ENCODE results near the gene SF3B3.
"Not testable (repeated sequence)": the region's sequence is repeated elsewhere in the genome, so short reads cannot be mapped to it uniquely, and the experiment has no call there.

SF3B3 gene

DNA sequence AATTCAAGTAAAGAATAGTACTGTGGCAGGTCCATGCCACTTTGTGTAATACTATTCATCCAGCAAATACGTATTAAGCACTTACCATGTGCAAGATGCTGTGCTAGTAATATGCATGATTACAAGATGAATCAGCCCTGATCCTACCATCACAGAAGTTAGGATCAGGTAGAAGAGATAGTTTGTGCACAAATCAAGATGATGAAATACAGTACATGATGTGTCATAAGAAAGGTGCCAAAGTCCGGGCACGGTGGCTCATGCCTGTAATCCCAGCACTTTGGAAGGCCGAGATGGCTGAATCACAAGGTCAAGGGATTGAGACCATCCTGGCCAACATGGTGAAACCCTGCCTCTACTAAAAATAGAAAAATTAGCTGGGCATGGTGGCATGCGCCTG lies 11.2 kb upstream of the SF3B3 start:
- DNase-seq: no peak

DNA sequence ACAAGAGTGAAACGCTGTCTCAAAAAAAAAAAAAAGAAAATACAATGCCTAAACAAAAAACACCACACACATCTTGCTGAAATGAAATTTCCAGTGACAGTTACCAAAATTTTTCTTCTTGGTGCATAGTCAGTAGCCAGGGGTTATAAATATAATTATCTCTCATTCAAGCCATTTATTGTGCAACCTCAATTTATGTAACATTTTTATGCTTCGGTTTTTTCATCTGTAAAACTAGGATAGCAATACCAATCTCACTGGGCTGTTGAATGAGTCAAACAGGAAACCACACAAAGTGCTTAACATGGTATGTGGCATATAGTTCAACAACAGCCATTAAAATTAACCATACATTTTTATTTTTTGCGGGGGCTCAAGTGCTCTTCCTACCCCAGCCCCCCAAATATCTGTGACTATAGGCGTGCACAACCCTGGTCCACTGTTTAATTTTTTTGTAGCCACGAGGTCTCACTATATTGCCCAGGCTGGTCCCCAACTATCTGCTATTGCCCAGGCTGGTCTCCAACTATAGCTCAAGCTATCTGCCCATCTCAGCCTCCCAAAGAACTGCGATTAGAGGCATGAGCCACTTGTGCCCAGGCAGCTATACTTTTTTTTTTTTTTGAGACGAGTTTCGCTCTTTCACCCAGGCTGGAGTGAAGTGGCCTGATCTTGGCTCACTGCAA lies 2.9 kb upstream of the SF3B3 start:
- DNase-seq: peak; percentile 59 to 73

DNA sequence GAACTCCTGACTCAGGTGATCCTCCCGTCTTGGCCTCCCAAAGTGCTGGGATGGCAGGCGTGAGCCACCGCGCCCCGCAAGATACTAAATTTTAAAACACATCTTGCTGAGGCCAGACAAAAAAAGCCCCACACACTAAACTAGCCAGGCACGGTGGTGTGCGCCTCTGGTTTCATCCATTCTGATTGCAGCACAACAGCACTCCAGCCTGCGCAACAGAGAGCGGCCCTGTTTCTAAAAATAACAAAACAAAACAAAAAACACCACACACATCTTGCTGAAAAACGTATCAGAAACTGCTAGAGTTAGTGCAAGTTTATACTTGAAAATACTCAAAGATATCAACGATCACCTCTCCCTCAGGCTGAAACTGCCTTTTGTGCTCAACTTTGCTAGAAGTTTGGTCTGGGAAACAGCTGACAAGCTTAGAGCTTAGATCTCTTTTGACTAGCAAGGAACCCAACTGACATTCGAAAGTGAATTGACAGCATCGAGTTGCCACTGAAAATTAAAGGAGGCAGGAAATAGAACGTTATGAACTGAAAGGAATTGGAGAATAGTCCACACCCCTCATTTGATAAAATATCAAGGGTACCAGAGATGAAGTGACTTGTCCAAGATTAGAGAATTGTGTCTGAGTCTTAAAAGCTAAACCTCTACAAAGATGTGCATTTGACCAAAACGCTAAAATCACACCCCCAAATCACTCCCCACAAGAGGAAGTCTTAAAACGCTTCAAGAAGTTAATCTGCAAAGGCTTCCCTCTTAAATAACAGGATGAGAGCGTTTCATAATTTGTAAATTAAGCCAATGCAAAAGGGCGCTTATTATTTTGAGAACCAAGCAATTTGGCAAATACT lies 1.2 kb upstream of the SF3B3 start:
- peak in 1 of 2 experiments; percentile 45 for DNase-seq

DNA sequence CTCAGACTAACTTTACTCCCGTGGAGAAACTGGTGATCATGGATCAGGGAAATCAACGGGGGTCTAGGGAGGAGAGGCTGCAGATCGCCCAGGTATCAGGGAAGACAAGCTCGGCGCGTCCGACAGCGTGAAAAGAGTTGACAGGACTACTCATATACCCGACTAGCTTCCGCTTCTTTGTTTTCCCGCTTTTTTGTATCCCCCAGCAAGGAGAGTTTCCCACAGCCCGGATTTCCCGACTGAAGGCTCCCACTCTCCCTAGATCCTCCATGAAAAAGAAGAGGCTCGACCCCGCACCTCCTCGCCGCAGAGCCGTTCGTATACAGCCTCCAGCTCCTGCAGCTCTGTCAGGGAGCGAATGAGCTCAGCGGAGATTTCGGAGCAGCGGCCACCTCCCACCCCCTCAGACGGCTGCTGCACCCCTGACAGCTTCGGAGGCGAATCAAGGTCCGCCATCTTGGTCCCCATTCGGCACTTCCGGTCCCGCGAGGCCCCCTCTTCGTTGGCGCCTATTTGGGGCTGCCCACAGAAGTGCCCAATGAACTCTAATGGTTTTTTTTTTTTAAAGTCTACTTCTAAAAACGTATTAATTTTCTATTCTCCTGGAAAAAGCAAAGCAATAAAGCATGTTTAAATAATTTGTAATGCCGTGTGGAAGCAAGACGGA lies 407 bp upstream of the SF3B3 start, which contains the start of gene COG4:
Gene COG4, minus strand, starts transcription at position 479 of the 667 bp plus-strand sequence. Its CDS starts 11 bp downstream, at position 468.
- peak; percentile 80 to 86 for DNase-seq

DNA sequence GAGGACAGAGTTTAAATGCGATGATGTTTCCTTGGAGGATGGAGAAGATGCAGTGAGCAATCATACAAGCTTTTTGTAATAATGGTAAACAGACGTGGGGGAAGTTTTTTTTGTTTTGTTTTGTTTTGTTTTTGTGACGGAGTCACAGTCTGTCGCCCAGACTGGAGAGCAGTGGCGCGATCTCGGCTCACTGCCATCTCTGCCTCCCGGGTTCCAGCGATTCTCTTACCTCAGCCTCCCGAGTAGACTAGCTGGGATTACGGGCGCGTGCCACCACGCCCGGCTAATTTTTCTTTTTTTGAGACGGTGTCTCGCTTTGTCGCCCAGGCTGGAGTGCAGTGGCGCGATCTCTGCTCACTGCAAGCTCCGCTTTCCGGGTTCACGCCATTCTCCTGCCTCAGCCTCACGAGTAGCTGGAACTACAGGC lies 796 bp downstream of the SF3B3 start:
- not testable (repeated sequence) for DNase-seq

DNA sequence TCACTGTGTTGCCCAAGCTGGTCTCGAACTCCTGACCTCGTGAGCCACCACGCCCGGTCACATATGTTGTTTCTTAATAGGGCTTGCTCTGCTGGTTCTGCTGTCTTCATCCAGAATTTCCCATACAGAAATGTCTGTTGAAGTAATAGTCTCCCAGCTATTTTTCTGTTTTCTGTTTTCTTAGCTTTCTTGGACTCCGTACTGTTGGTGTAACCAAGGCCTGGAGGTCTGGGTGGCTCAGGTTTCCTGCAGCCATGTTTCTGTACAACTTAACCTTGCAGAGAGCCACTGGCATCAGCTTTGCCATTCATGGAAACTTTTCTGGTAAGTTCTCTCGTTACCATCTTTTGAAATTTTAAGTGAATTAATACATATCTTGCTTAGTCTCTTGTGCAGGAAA lies 2.8 kb downstream of the SF3B3 start:
- DNase-seq: no peak

DNA sequence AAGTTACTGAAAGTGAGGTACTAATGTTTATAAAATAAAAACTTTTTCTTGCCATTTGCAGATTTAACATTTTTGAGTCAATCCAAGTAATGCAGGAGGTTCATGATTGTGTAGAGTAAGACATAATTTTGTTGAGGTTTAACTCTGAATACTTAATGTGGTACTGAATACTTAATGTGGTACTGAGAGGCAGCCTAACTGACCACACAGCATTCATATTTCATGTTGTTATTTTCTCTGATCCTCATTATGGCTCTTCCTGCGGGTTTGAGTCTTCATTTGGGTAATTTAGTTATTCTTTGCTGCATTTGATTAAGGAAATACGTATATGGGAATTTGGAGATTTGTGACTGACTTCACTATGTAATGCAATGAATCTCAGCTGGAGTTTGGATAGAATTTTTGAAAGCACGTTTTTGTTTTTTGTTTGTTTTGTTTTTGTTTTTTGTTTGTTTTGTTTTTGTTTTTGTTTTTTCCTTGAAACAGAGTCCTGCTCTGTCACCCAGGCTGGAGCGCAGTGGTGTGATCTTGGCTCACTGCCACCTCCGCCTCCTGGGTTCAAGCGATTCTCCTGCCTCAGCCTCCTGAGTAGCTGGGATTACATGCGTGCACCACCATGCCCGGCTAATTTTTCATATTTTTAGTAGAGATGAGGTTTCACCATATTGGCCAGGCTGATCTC lies 3.8 kb downstream of the SF3B3 start:
- DNase-seq: no peak

DNA sequence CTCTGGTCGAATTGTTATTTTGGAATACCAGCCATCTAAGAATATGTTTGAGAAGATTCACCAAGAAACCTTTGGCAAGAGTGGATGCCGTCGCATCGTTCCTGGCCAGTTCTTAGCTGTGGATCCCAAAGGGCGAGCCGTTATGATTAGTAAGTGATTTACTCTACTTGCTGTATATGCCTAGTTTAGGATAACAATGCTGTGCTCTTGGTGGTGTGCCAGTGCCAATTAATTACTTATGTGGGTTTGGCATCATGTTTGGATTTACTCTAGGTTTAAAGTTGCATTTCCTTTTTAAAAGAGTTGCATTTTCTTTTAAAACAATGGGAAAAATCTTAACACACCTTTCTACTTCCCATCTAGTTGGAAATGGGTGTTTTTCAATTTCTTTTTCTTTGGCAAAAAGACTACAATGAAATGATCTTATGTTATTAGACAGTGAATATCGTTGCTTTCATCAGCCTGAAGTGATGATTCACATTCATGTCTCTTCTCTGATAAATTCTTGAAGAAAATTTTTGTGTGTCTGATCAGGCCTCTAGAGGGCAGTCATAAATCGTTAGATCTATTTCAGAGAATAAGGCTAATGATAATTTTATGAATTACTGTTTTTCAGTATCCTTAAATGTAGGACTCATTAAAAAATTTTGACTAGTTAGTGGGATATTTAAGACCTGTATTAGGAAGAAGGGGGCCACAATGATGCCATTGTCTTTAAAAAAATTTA lies 5.6 kb downstream of the SF3B3 start:
- peak; percentile 61 to 67 for DNase-seq

DNA sequence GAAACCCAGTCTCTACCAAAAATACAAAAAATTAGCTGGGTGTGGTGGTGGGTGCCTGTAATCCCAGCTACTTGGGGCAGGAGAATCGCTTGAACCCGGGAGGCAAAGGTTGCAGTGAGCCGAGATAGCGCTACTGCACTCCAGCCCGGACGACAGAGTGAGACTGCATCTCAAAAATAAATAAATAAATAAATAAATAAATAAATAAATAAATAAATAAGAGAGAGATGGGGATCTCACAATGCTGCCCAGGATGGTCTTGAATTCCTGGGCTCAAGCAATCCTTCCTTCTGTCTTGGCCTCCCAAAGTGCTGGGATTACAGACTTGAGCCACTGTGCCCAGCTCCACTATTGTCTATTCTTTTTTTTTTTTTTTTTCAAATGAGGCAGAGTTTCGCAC lies 6.3 kb downstream of the SF3B3 start:
- not testable (repeated sequence) for DNase-seq

DNA sequence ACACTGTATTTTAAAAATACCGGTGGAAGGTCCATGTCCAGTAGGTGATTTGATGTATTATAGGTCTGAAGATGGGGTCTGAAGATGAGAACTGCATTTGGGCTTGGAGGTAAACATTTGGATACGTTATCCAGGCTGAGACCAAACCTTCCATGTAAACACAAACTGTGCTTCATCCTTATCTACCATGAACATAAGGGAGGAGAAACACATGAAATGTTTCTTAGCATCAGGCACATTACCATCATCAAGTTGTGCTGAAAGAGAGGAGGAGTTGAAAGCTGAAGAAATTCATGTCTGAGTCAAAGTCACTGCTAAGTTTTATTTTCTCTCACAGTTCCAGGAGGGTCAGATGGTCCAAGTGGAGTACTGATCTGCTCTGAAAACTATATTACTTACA lies 11.4 kb downstream of the SF3B3 start:
- no peak for DNase-seq

DNA sequence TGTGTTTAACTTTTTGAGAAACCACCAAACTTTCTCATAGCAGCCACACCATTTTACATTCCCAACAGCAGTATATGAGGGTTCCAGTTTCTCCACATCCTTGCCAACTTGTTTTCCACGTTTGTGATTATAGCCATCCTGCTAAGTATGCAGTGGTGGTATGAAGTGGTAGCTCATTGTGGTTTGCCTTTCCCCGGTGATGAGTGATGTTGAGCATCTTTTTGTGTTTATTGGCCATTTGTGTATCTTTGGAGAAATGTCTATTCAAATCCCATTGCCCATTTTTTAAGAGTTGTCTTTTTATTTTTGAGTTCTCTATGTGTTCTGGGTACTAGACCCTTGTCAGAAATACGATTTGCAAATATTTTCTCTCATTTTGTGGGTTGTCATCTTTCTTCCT lies 17.4 kb downstream of the SF3B3 start:
- DNase-seq: no peak

DNA sequence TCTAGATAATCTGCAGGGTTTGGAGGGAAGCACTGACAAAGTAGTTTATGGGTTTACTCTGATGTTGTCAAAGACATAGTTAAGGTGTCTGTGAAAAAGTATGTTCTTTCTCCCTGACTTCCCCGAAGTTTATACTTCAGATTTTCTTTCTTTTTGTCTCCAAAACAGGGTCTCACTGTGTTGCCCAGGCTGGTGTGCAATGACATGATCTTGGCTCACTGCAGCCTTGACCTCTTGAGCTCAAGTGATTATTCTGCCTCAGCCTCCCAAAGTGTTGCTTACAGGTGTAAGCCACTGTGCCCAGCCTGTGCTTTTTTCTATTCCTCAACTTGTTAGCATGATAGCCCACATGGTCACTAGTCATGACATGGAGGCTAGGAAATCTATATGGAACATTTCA lies 20.9 kb downstream of the SF3B3 start:
- no peak for DNase-seq

DNA sequence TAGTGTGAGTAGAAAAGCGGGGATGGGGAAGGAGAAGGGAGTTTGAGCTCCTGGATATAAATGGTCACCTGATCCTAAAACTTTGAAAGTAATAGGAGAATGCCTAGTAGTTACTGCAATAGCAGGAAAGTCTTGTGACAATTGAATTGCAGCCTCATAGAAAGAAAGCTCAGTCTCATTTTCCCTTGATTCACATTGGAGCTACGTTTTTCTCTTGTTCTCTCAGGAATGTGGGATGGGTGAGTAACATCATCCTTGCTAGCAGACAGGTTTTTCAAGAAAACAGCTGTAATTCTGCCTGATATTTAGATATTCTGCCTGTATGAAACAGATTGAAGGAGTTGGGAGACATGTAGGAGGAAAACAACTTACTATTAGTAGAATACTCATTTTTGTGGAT lies 25.3 kb downstream of the SF3B3 start:
- DNase-seq: no peak

DNA sequence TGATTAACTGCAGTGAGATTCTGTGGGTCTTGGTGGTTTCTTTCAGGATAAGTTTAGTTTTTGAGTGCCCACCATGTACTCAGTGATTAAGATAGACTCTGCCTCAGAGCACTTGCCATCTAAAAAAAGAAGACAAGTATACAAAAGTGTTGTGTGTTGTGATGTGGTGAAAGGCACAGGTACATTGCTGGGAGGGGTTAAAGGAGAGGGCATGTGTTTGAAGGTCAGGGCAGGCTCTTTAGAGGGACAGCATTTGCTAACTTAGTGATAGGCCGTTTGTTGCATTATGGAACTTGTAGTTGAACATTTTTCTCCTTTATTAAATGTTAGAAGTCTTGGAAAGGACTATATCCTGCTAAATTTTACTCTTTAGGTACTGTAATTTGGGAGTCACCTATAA lies 26.5 kb downstream of the SF3B3 start:
- DNase-seq: no peak

DNA sequence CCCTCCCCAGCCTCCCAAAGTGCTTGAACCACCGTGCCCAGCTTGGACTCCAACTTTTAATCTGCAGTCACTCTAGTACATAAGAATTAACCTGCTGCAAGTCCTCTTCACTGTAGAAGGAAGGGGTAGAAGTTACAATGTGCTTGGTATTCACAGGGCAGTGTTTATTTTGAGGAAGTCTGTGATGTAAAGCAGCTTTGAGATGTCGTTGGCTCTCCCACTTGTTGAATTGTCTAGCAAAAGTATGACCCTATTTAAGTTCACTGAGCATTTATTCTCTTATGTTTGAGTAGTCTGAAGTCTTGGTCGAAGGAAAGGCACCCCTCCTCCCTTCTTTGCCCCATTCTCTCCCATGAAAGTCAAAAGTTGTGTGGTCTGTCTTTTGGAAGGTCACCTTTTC lies 28.2 kb downstream of the SF3B3 start:
- peak in 1 of 2 experiments; percentile 14 for DNase-seq

DNA sequence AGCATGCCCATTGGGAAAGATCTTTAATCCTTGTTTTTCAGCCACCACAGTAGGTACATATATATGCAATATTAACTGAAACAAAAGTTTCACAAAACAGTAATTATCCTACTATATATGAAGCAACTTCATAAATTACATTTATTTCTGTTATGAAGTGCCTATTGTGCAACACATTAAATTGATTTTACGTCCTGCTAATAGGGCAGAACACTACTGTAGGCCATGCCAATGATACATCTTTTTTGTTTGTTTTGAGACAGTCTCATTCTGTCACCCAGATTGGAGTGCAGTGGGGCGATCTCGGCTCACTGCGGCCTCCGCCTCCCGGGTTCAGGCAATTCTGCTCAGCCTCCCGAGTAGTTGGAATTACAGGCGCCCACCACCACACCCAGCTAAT lies 29.1 kb downstream of the SF3B3 start:
- no peak for DNase-seq

DNA sequence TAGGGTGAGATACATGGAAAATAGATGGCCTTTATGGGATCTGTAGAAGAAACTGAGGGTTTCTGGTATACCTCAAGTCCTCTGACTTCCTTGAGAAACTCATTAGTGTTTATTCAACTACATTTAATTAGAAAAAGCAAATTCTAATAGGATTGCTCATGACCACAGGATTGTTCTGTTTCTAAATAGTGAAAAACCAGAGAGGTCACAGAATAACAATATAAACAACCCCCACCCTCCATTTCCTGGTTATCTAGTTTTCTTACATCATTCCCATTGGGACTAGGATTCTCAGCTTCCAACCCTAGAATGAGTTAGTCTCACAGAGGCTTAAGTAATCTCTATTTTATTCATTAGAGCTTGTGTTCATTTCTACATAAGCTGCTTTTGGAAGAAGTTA lies 30.0 kb downstream of the SF3B3 start:
- DNase-seq: no peak

DNA sequence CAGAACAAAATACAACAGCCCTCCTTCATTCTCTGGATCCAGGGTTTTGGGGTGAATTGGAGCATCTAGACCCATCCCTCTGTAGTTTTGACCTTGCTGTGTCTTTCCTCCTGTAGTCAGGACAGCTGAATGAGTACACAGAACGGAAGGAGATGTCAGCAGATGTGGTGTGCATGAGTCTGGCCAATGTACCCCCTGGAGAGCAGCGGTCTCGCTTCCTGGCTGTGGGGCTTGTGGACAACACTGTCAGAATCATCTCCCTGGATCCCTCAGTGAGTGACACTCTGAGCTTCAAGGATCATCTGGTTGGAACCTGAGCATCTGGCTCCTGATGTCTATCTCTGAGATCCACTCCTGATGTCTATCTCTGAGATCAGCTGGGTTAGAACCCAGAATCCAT lies 32.4 kb downstream of the SF3B3 start:
- DNase-seq: no peak

DNA sequence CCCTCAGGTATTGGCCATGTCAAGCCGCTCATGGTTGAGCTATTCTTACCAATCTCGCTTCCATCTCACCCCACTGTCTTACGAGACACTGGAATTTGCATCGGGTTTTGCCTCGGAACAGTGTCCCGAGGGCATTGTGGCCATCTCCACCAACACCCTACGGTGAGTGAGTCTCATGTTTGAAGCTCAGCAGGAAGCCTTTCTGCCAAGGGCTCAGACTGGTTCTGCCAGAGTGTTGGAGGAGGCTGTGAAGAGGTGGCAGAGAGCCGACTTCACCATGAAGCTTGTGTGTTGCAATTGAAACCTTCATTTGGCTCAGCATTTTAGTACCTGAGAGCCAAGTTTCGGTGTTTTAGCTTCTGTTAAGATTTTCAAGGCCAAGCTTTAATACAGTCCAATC lies 38.0 kb downstream of the SF3B3 start:
- DNase-seq: no peak

DNA sequence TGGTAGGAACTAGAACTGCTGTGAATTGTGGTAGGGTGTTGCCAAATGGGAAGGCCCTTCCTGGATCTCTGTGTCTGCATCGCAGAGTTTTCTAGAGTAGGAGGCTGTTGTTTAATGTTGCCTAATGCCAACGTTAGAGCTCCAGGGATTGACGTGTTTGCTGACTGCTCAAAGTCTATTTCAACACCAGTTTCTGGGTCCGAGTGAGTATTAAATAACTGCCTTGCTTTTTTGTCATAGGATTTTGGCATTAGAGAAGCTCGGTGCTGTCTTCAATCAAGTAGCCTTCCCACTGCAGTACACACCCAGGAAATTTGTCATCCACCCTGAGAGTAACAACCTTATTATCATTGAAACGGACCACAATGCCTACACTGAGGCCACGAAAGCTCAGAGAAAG lies 40.0 kb downstream of the SF3B3 start:
- no peak for DNase-seq

DNA sequence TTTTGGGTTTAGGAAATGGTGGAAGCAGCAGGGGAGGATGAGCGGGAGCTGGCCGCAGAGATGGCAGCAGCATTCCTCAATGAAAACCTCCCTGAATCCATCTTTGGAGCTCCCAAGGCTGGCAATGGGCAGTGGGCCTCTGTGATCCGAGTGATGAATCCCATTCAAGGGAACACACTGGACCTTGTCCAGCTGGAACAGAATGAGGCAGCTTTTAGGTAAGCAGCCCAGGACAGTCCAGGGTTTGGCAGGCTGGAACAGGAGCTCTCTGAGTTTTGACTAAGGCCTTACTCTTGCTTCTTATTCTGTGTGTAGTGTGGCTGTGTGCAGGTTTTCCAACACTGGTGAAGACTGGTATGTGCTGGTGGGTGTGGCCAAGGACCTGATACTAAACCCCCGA lies 41.4 kb downstream of the SF3B3 start:
- DNase-seq: no peak

DNA sequence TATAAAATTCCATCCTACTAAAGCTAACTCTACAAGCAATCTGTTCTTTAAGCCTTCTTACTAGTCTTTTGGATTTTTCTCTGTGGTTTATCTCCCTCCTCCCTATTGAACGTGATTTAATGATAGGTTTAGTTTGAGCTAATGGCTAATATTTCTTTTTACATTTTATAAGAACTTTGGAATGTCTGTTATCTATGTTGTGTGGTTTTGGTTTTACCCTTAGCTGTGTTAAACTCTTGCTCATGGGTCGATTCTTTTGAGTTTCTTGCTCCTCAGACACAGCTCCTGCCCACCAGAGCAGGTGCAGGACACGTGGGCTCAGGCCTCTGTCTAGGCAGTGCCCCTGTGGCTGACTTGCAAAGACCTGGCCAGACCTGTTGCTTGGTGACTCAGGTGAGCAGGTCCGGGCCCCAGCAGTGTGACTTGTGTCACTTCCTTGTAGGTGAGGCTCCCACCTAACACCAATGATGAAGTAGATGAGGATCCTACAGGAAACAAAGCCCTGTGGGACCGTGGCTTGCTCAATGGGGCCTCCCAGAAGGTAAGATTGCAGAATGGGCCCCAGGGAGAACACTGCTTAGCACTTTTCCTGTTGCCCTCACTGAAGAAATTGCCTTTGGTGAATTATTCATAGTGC lies 45.1 kb downstream of the SF3B3 start:
- DNase-seq: no peak
